GM21619 (cell line): ENCODE results near the gene VARS1.

Experiments
- ATAC-seq: cut with Tn5 transposase; IDR thresholded peaks from one replicate; pipeline ENCODE4 v1.9.1; 2021; ENCODE audit not compliant: unreplicated experiment

VARS1 gene

DNA sequence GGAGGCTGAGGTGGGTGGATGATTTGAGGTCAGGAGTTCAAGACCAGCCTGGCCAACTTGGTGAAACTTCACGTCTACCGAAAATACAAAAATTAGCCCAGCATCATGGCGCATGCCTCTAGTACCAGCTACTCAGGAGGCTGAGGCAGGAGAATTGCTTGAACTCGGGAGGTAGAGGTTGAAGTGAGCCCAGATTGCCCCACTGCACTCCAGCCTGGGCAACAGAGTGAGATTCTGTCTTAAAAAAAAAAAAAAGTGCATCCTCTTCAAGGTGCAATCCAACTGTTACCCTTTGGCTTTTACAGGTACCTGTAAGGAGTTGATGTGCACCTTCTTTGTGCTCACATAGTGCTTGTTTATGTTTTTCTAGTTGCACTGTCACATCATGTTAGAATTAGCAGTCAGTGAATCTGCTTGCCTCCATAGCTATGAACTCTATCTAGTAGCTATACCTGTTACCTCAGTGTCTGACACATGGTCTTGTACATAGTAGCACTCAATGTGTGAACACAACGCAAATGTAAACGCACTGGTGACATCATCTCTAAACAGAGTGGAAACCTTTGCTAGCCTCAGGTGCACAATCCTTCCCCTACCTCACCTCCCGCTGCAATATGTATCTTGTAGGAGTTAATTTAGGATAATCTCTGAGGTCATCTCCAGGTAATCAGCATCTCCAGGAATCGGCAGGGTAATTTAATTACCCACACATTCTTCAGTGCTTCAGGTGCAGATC lies 46.1 kb downstream of the VARS1 start:
- ATAC-seq = no peak
